Inflammatory macrophage treated with lipopolysaccharide for 4 hours (primary cell): ENCODE data around the gene PDIA2.
"Not testable (repeated sequence)": the region's sequence is repeated elsewhere in the genome, so short reads cannot be mapped to it uniquely, and the experiment has no call there.

Experiments used
- DNase-seq: peaks from one replicate; pipeline ENCODE4 v3.0.0-alpha.2; 2020

Gene PDIA2

GRCh38 chr16:263944-264343 lies 19.0 kb upstream of the PDIA2 start:
- DNase-seq: no peak

- no peak for DNase-seq
Observed at GRCh38 chr16:264440-264951, 18.5 kb upstream of the PDIA2 start.

DNA sequence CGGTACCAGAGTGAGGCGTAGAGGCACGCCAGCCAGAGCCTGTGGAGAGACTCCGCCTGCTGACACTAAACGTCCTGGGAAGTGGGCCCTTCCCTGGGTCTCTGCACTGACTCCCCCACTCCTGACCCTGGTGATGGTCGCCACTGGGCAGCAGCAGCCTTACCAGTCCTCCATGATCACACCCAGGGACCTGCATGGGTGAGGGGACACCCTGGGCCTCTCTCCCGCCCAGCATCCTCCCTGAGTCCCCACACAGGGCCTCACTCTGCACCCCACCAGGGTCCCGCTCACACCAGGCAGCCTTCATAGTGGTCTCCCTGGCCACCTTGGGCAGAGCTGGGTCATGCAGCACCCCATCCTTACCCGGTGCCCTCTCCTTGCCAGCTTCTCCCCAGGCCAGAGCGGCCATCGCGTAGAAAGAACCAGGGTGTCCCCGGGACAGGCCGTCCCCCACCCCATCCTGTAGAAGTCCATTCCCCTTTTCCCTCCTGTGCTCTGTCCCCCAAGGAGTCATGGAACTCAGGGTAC lies 17.9 kb upstream of the PDIA2 start:
- DNase-seq: no peak

DNA sequence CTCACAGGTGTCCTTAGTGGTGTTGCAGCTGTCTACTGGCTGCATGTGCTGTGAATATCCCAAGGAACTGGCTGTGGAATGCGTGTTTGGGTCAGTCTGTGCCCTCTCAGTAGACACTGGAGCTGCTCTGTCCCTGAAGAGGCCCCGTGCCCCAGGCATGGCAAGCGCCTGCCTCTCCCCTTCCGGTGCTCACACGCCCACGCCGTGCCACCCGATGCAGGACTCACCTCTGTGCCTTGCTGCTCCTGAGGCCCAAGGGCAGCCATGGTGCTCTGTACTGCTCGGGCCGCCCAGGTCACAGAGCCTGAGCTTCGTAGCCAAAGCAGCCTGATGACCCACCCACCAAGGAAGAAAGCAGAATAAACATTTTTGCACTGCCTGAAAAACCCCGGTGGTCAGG lies 17.3 kb upstream of the PDIA2 start:
- no peak for DNase-seq

- DNase-seq: no peak
Observed at GRCh38 chr16:266258-267164, 16.5 kb upstream of the PDIA2 start.

DNA sequence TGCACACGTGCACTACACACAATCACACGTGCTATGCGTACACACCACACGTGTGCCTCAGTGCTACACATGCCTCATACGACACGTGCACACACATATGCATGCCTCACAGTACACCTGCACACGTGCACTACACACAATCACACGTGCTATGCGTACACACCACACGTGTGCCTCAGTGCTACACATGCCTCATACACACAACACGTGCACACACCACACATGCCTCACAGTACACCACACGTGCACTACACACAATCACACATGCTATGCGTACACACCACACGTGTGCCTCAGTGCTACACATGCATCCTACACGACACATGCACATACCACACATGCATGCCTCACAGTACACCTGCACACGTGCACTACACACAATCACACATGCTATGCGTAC lies 15.4 kb upstream of the PDIA2 start:
- not testable (repeated sequence) for DNase-seq

GRCh38 chr16:268141-269053 lies 14.6 kb upstream of the PDIA2 start:
- no peak for DNase-seq

- DNase-seq: no peak
Observed at GRCh38 chr16:269061-269796, 13.7 kb upstream of the PDIA2 start.

DNA sequence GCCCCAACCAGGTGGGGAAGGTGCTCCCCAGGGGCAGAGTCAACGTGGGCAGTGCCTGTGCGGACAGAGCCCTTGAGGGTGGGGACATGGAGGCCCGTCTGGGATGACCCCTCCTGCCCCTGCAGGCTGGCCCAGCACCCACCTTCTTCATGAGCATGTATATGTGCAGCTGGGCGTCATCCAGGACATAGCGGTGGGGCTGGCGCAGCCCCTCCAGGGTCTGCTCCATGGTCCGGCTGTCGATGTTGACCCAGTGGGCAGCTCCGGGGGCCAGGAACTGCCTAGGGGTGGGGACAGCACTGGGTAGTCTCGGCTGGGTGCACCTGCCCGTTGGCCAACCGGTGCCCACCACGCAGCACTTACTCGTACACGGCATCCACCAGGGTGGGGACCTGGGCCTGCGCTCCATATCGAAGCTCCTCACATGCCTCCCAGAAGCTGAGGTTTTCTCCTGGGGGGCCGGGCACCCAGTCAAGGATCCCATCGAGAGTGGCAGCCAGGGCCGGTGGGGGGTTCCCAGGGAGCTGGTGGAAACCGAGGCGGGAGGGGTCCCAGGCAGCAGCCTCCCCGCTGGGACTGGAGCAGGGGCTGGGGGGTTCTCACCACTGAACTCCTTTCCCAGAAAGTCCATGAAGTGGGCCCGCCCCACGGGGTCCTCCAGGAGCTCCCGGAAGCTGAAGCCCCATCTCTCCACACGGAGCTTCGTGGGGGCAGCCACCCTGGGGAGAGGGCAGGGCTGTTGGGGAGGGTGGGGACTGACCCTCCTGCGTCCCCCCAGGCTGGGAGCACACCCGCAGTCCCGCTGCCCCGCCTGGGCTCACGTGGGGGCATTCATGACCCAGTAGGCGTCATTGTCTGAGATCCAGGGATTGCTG lies 12.3 kb upstream of the PDIA2 start:
- DNase-seq: no peak

DNA sequence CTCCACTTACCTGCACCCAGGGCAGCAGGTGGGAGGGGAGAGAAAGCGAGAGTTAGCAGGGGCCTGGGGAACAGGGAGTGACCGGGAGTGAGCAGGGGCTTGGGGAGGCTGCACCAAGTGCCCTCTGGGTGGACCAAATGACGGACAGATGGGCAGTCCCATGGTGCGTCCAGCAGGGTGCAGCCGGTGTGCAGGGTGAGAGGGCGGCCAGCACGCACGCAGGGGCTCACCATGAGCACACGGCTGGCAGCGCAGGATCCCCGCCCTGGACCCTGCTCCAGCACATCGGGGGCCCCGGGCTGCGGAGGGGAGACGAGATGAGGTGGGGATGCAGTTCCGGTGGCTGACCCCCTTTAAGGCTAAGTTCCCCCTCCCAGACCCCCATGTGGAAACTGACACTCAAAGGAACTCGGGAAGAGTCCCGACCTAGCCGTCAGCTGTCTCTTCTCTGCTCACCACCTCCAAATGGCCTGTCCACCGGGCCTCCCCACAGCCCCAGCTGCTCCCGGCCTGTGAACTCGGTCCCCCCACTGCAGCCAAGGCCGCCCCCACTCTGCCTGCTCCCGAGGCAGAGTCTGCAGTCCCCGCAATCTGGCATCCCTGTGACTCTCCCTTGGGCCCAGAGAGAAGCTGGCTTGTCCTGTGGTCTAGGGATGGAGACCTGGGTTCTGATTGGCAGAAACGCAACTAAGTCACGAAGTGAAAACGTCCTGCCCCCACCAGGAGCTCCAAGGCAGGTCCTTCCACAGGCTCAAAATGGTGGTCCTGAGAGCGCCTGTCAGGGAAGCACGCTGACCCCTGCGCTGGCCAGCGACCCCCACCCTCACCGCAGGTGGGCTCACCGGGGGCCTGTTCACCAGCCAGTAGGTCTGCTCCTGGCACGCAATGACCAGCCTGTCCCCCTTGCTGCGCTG lies 10.1 kb upstream of the PDIA2 start:
- DNase-seq: no peak

DNA sequence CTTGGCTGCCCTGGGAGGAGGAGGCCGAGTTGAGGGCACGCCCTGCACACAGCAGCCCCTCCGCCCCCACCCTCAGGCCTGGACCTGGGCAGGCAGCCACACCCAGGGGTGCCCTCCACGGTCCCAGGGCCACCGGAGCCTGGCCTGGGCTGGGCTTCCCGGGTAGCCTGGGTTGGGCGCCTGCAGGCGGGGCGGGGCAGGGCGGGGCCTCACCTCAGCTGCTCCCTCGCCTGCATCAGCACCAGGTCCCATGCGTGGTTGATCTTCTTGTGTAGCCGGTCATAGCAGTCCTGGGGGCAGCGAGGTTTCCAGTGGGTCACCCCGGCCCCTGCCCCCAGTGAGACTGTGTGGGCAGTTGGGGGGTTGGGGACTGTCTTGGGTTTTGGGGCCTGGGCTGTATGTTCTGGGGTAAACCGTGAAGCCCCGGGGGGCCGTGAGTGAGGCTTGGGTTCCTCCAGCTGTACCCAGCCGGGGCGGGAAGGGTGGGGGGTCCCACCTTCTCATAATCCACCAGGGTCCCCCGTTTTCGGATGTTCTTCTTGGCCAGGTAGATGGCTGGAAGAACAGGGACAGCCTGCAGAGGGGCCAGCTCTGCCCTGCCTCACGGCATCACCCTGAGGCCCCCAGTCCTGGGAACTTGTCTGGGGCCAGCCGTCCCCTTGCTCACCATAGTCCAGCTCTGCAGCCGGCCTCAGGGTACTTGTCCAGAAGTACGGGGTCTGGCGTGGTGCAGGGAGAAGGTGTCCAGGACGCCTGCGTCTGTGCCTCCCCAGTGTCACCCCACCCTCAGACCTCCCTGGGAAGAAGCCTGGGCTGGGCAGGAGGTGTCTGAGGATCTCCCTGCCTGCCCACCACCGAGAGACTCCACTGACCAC lies 9.2 kb upstream of the PDIA2 start:
- no peak for DNase-seq

DNA sequence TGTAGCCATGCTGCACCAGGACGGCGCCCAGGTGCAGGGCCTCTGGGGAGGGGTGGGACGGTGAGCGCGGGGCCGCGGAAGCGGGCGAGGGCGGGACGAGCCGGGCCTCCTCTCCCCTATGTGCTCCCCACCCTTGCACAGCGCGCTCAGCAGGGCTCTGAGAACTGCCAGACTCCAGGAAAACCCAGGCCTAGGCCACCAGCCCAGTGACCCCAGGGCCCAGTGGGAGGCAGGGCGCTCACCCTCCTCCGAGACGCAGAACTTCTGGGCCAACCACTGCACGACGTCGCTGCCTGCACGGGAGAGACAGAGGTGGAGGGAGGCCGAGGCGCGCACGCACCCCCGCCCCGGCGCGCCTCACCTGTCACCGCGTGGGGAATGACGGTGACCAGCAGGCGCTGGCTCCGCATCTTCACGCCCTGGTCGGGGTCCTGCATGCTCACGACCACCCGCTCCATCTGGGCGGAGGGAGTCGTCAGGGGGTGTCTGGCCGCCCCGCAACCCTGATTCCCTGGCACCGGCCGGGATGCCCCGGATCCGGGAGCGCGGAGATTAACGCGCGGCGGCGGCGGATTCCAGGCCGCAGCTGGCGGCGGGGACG lies 7.8 kb upstream of the PDIA2 start:
- no peak for DNase-seq

GRCh38 chr16:275786-276232 lies 7.2 kb upstream of the PDIA2 start, which contains the start of gene RGS11:
Gene RGS11 (minus strand): TSS chr16:275944. CDS start chr16:275911, 33 bp downstream.
- DNase-seq: no peak

- no peak for DNase-seq
Observed at GRCh38 chr16:276426-277077, 6.4 kb upstream of the PDIA2 start.

- DNase-seq: no peak
Observed at GRCh38 chr16:278863-279366, 4.0 kb upstream of the PDIA2 start.

- no peak for DNase-seq
Observed at GRCh38 chr16:279531-279930, 3.4 kb upstream of the PDIA2 start.

- no peak for DNase-seq
Observed at GRCh38 chr16:280005-280460, 2.9 kb upstream of the PDIA2 start.

- DNase-seq: no peak
Observed at GRCh38 chr16:280552-280951, 2.4 kb upstream of the PDIA2 start, which contains the start of gene ARHGDIG. Gene ARHGDIG (plus strand): TSS chr16:280591. CDS start chr16:280681, 90 bp downstream.
